Adrenal gland (tissue), 12 donors: ENCODE data around the gene GJB5. TPM values are rescaled to one million over a fixed set of nuclear protein-coding genes. Genes with fewer than 3 reads are reported as not detected.

Source experiments
- DNase-seq, 7 donors: peaks; one replicate each; pipeline ENCODE4 v3.0.0-alpha.2; 2019 to 2020
- H3K27ac ChIP-seq, 5 donors: fragments of 200-600 bp; sonication (generic) in 4 of 5; 1 replicate in 3 of 5; 2 replicates in 2 of 5; pipeline versions ENCODE4 v1.5.1 to v1.8.0; 2016 to 2020; ENCODE audit warnings: mild to moderate bottlenecking in 1 of 5
- H3K27me3 ChIP-seq: fragments of 200-600 bp; 2 replicates; pipeline ENCODE4 v1.8.0; 2021
- H3K36me3 ChIP-seq, 2 donors: fragments of 200-600 bp; replicated peaks in 1 of 2; 1 replicate in 1 of 2; 2 replicates in 1 of 2; pipeline versions ENCODE4 v1.5.1 to v1.8.0; 2018 to 2022
- H3K4me1 ChIP-seq, 2 donors: fragments of 200-600 bp; replicated peaks in 1 of 2; 1 replicate in 1 of 2; 2 replicates in 1 of 2; pipeline versions ENCODE4 v1.5.1 to v1.8.0; 2018 to 2021
- H3K4me3 ChIP-seq, 4 donors: fragments of 200-600 bp; sonication (generic) in 3 of 4; one replicate each; pipeline ENCODE4 v1.5.1; 2016 to 2018
- H3K9me3 ChIP-seq, 3 donors: fragments of 200-600 bp; sonication (generic) in 1 of 3; replicated peaks in 1 of 3; 1 replicate in 2 of 3; 2 replicates in 1 of 3; pipeline versions ENCODE4 v1.5.1 to v1.8.0; 2016 to 2021
- POLR2A ChIP-seq, 2 donors: fragments of 450-650 bp; IDR thresholded peaks; one replicate each; pipeline ENCODE4 v1.6.1; 2017; ENCODE audit warnings: antibody characterized with exemption in 2 of 2, mild to moderate bottlenecking in 2 of 2, moderate library complexity in 1 of 2
- WGBS, 4 donors: extraction: QIAGEN DNeasy Blood & Tissue Kit in 2 of 4; methylation state at CpG; one replicate each; pipeline versions ENCODE4 v1.1.5 to v1.1.7; 2013 to 2017; 5-methylcytosine and 5-hydroxymethylcytosine counted together
- intact Hi-C, 2 donors: fragments of 100-400 bp; cut with DNase I; formaldehyde crosslinking; loops; one replicate each; pipeline versions ENCODE4 v1.14.1 to v1.15.0; 2022 to 2023
- polyA plus RNA-seq, 3 donors: library from polyadenylated mRNA; stranded (reverse); fragments of 200-250 nt in 2 of 3; fragments of 350-450 nt in 1 of 3; fragmentation: Illumina TruSeq in 1 of 3; extraction: RNeasy Lipid Tissue Mini Kit (QIAGEN cat#74804) in 1 of 3; gene quantifications; one replicate each; pipeline ENCODE4 v1.2.3, GENCODE V29; 2013 to 2014
- total RNA-seq, 9 donors: library from RNA; depleted of rRNA in 4 of 9; stranded (reverse); fragments of >200 nt in 4 of 9; fragments of 120-200 nt in 1 of 9; fragmentation: NEBNext Ultra II Directional in 1 of 9; extraction: Animal tissue kit (Norgen Biotek cat#: 25700) in 1 of 9; gene quantifications; one replicate each; pipeline versions ENCODE4 v1.1.0 to v1.2.4, GENCODE V29; 2013 to 2023
- TF ChIP-seq, protein P1 (sequence below), 6 experiments: fragments of 450-650 bp in 4 of 6; fragments of 200-600 bp in 2 of 6; sonication (generic) in 1 of 6; IDR thresholded peaks; 1 replicate in 5 of 6; 2 replicates in 1 of 6; pipeline versions ENCODE4 v1.5.1 to v1.8.0; 2016 to 2021; ENCODE audit warnings: antibody characterized with exemption in 6 of 6, mild to moderate bottlenecking in 2 of 6, moderate library complexity in 1 of 6
- donor health status: healthy with polysubstance abuse.
- donor health status: Bipolar disorder and iron deficiency.
- donor health status: DM: yes; HTN: yes; CAD: no.
- donor health status: DM: no; HTN: no; CAD: no.
- donor health status: DM: no; HTN: no; CAD: no.
- donor health status: DM: yes; HTN: yes; CAD: no.

GJB5 gene
- total and polyA plus RNA-seq, 12 donors, result not detected

DNA sequence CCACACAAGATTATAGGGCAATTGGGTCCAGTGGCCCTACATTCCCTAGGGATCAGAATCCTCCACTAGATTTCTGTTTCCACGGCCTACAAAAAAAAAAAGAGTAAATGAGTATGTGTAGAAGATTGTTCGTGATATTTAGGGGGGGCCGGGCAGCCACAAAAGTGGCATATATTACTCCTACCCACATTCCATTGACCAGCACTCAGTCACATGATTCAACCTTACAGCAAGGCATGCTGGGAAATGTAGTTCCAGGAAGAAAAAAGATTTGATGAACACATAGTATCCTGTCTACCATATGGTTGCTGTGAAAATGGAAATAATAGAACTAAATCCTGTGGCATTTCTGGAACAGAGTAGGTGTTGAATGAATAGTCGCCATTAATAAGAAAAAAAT lies 43.4 kb upstream of the GJB5 start:
- no peak overlapping the region for H3K27ac ChIP-seq
- no peak overlapping the region for H3K4me3 ChIP-seq
- TF ChIP-seq, protein P1, sequence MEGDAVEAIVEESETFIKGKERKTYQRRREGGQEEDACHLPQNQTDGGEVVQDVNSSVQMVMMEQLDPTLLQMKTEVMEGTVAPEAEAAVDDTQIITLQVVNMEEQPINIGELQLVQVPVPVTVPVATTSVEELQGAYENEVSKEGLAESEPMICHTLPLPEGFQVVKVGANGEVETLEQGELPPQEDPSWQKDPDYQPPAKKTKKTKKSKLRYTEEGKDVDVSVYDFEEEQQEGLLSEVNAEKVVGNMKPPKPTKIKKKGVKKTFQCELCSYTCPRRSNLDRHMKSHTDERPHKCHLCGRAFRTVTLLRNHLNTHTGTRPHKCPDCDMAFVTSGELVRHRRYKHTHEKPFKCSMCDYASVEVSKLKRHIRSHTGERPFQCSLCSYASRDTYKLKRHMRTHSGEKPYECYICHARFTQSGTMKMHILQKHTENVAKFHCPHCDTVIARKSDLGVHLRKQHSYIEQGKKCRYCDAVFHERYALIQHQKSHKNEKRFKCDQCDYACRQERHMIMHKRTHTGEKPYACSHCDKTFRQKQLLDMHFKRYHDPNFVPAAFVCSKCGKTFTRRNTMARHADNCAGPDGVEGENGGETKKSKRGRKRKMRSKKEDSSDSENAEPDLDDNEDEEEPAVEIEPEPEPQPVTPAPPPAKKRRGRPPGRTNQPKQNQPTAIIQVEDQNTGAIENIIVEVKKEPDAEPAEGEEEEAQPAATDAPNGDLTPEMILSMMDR (IDR thresholded peaks at IDR 0.05), result no peak
- TF ChIP-seq POLR2A (IDR thresholded peaks at IDR 0.05), result no peak
- no peak for DNase-seq
- H3K27me3 ChIP-seq, result no peaks in the 10 kb centered on the region
- 83 to 93% (median 88%) methylated on average over 4 of the region's 4 CpGs for WGBS, 4 donors
- no peaks in the 10 kb centered on the region for H3K9me3 ChIP-seq
- H3K36me3 ChIP-seq, result no peaks in the 10 kb centered on the region
- peaks cover 0 to 5% of the 10 kb centered on the region in 2 donors for H3K4me1 ChIP-seq
- intact Hi-C loops, result no loop called here

GRCh38 chr1:34712007-34712688 lies 42.7 kb upstream of the GJB5 start:
- H3K27ac ChIP-seq, result no peak overlapping the region
- intact Hi-C loops, result no loop called here
- no peaks in the 10 kb centered on the region for H3K36me3 ChIP-seq
- H3K4me1 ChIP-seq, result peaks cover 0 to 5% of the 10 kb centered on the region in 2 donors
- H3K4me3 ChIP-seq, result no peak overlapping the region
- H3K27me3 ChIP-seq, result no peaks in the 10 kb centered on the region
- TF ChIP-seq, protein P1 (IDR thresholded peaks at IDR 0.05), result no peak
- TF ChIP-seq POLR2A (IDR thresholded peaks at IDR 0.05), result no peak
- WGBS, 4 donors, result 53 to 58% (median 56%) methylated on average over 7 of the region's 7 CpGs
- no peaks in the 10 kb centered on the region for H3K9me3 ChIP-seq
- DNase-seq, result peak; percentile 21 to 51 (median 32)

GRCh38 chr1:34713443-34713842 lies 41.4 kb upstream of the GJB5 start:
- no peak for DNase-seq
- intact Hi-C loops, result no loop called here
- Histone ChIP-seq H3K27me3 (no peaks in the 10 kb centered on the region), H3K4me1 (peaks cover 0 to 5% of the 10 kb centered on the region in 2 donors), H3K4me3 (no peak overlapping the region), H3K27ac (no peak overlapping the region), H3K9me3 (no peaks in the 10 kb centered on the region), H3K36me3 (no peaks in the 10 kb centered on the region)
- 77 to 92% (median 87%) methylated on average over 6 of the region's 6 CpGs for WGBS, 4 donors
- TF ChIP-seq, protein P1 (IDR thresholded peaks at IDR 0.05), result no peak
- no peak for TF ChIP-seq POLR2A (IDR thresholded peaks at IDR 0.05)

DNA sequence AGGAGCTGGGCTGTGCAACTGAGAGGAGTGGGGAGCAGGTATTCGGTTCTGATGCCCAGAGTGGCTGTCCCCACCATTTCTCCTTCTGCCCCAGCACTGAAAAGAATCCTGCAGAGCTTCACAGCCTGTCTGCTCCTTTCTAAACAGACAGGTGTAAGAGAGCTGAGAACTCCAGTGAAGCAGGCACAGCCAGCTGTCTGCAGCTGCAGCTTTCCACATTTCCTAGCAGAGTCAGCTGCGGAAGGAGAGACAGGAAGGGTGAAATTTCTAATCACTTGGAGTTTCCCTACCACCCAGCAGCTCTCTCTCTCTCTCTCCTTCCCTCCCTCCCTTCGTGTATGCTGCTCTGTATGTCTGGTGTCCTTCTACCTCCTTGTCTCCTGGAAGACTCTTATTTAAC lies 40.5 kb upstream of the GJB5 start:
- Histone ChIP-seq H3K27me3 (no peaks in the 10 kb centered on the region), H3K4me3 (no peak overlapping the region), H3K9me3 (no peaks in the 10 kb centered on the region), H3K36me3 (no peaks in the 10 kb centered on the region), H3K4me1 (peaks cover 0 to 5% of the 10 kb centered on the region in 2 donors), H3K27ac (no peak overlapping the region)
- intact Hi-C loops, result no loop called here
- 46 to 67% (median 65%) methylated on average over 3 of the region's 3 CpGs for WGBS, 4 donors
- no peak for TF ChIP-seq POLR2A (IDR thresholded peaks at IDR 0.05)
- TF ChIP-seq, protein P1 (IDR thresholded peaks at IDR 0.05), result no peak
- no peak for DNase-seq
